Esophagus (tissue), 2 donors: Measurements from ENCODE around the gene NEXN. TPM values are rescaled to one million over a fixed set of nuclear protein-coding genes. Genes with fewer than 3 reads are reported as not detected.
A peak's percentile ranks its signal among the peaks of the same experiment; 100 is the strongest.

Experiments used
- H3K27ac ChIP-seq, 2 donors: one replicate each; pipeline ENCODE4 v1.5.1; 2013; ENCODE audit warnings: low read depth in 2 of 2, mild to moderate bottlenecking in 2 of 2, inconsistent platforms in 1 of 2, low read length in 1 of 2, moderate library complexity in 1 of 2
- H3K27me3 ChIP-seq, 2 donors: one replicate each; pipeline ENCODE4 v1.6.1; 2013; ENCODE audit warnings: low read length in 2 of 2, control low read depth in 1 of 2, mild to moderate bottlenecking in 1 of 2; ENCODE audit not compliant: insufficient read depth in 2 of 2, control insufficient read depth in 1 of 2
- H3K36me3 ChIP-seq, 2 donors: one replicate each; pipeline ENCODE4 v1.6.1; 2013; ENCODE audit warnings: low read length in 1 of 2; ENCODE audit not compliant: control insufficient read depth in 2 of 2, insufficient read depth in 2 of 2
- H3K4me1 ChIP-seq, 2 donors: one replicate each; pipeline ENCODE4 v1.6.1; 2013; ENCODE audit warnings: low read length in 1 of 2; ENCODE audit not compliant: control insufficient read depth in 2 of 2, insufficient read depth in 2 of 2
- H3K4me3 ChIP-seq, 2 donors: one replicate each; pipeline ENCODE4 v1.5.1; 2013; ENCODE audit warnings: low read length in 2 of 2, mild to moderate bottlenecking in 2 of 2, low read depth in 1 of 2, moderate library complexity in 1 of 2
- H3K9me3 ChIP-seq, 2 donors: one replicate each; pipeline ENCODE4 v1.6.1; 2013; ENCODE audit warnings: mild to moderate bottlenecking in 2 of 2, low read depth in 1 of 2, low read length in 1 of 2, moderate library complexity in 1 of 2; ENCODE audit not compliant: control insufficient read depth in 2 of 2, insufficient read depth in 1 of 2
- WGBS, 2 donors: extraction: QIAGEN DNeasy Blood & Tissue Kit; methylation state at CpG; one replicate each; pipeline ENCODE4 v1.1.7; 2013; 5-methylcytosine and 5-hydroxymethylcytosine counted together
- polyA plus RNA-seq, 2 donors: library from polyadenylated mRNA; stranded (reverse); fragments of 200-250 nt; gene quantifications; one replicate each; pipeline ENCODE4 v1.2.3, GENCODE V29; 2013
- donor health status: healthy with polysubstance abuse.
- donor health status: Bipolar disorder and iron deficiency.

The NEXN gene
- 10 to 100 TPM; 10.9 to 16.2 TPM for polyA plus RNA-seq

DNA sequence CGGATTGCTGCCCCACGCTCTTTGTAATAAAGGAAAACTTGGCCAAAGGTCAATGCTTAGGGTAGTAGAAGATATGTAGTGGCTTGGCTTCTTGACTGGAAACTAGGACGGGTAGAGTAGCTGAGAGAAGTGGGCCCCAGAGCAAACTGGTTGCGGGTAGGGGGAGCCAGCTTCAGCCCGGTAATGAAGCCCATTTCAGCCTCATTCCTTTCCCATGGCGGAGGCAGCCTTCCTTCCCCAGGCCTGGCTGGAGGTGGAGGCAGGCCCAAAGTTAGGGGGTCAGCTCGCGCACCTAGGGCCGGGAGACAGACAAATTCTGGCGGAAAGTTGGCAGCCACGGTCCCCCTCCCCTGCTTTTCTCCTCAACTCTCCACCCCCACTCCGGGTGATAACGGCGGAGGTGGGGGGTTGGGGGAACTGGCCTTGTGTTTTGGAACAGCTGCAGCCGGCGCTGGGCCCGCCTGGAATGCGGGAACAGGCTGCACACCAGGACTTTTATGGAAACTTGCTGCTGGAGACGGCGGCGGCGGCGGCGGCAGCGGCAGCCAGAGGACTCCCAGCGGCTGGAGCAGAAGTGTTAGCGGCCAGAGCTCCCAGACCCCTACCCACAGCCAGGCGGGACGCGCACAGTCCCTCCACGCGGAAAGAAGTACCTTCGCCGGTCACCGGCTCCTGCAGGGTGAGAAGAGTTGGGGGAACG lies at the start of gene NEXN:
NEXN (plus strand) TSS at position 544 of the 700 bp plus-strand sequence. CDS start 27,483 bp downstream, outside the sequence.
- H3K27me3 ChIP-seq = no peaks in the 10 kb centered on the region
- H3K4me1 ChIP-seq = no peaks in the 10 kb centered on the region
- H3K36me3 ChIP-seq = no peaks in the 10 kb centered on the region
- H3K4me3 ChIP-seq = peak within 1 kb of the TSS; percentile 61 to 67
- 9 to 11% methylated on average over 33 to 36 of the region's 36 CpGs for WGBS, 2 donors
- peak within 1 kb of the TSS; percentile 81 to 83 for H3K27ac ChIP-seq
- no peaks in the 10 kb centered on the region for H3K9me3 ChIP-seq

DNA sequence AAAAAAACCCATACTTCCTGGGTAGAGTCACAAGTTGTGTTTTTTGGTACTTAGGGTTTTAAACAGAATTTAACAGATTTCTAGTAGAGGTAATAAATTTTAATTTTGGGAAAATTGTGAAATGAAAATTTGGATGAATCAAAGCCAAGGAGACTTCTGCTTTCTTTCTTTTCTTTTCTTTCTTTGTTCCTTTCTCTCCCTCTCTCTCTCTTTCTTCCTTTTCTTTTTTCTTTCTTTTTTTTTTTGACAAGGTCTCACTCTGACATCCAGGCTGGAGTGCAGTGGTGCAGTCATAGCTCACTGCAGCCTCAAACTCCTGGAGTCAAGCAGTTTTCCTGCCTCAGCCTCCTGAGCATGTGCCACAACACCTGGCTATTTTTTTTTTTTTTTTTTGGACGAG lies 46.9 kb upstream of the NEXN start:
- Histone ChIP-seq H3K27me3 (no peaks in the 10 kb centered on the region), H3K4me1 (no peaks in the 10 kb centered on the region), H3K9me3 (no peaks in the 10 kb centered on the region), H3K4me3 (no peak overlapping the region), H3K27ac (no peak overlapping the region), H3K36me3 (no peaks in the 10 kb centered on the region)
- WGBS, 2 donors = 33 to 59% methylated on average over 1 of the region's 1 CpG

DNA sequence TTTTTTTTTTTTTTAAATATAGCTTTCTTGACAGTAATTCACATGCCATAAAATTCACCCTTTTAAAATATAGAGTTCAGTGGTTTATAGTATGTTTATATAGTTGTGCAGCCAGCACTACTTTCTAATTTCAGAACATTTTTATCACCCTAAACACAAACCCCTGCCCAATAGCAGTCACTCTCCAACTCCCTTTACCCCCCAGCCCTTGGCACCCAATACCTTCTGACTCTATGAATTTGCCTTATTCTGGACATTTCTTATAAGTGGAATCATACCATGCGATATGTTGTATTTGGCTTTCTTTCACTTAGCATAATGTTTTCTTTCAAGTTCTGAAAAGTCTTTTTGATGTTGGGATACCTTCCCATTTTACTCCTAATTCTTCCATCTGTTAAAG lies 42.5 kb upstream of the NEXN start:
- H3K27ac ChIP-seq = no peak overlapping the region
- no peaks in the 10 kb centered on the region for H3K36me3 ChIP-seq
- WGBS, 2 donors = 98 to 100% methylated on average over 1 of the region's 1 CpG
- no peak overlapping the region for H3K4me3 ChIP-seq
- no peaks in the 10 kb centered on the region for H3K27me3 ChIP-seq
- H3K9me3 ChIP-seq = no peaks in the 10 kb centered on the region
- no peaks in the 10 kb centered on the region for H3K4me1 ChIP-seq

DNA sequence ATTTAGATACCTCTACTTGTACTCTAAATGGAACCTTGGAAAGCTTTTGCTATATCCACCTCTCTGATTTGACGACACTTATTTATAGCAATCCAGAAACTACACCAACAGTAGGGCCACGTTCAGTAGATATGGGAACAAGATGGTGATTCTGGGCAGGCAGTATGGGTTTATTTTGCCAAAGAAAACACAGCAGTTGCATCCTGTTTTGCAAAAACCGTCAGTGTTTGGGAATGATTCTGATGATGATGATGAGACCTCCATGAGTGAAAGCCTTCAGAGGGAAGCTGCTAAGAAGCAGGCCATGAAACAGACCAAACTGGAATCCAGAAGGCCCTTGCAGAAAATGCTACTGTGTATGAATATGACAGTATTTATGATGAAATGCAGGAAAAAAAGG lies 41.5 kb upstream of the NEXN start:
- WGBS, 2 donors = 77 to 82% methylated on average over 3 of the region's 3 CpGs
- no peak overlapping the region for H3K4me3 ChIP-seq
- no peaks in the 10 kb centered on the region for H3K4me1 ChIP-seq
- H3K27me3 ChIP-seq = no peaks in the 10 kb centered on the region
- no peaks in the 10 kb centered on the region for H3K36me3 ChIP-seq
- no peaks in the 10 kb centered on the region for H3K9me3 ChIP-seq
- no peak overlapping the region for H3K27ac ChIP-seq

- Histone ChIP-seq H3K36me3 (no peaks in the 10 kb centered on the region), H3K27me3 (no peaks in the 10 kb centered on the region), H3K27ac (no peak overlapping the region), H3K4me1 (no peaks in the 10 kb centered on the region), H3K9me3 (no peaks in the 10 kb centered on the region), H3K4me3 (no peak overlapping the region)
- 80 to 82% methylated on average over 9 of the region's 9 CpGs for WGBS, 2 donors
Observed at GRCh38 chr1:77847621-77848080, 40.8 kb upstream of the NEXN start.

DNA sequence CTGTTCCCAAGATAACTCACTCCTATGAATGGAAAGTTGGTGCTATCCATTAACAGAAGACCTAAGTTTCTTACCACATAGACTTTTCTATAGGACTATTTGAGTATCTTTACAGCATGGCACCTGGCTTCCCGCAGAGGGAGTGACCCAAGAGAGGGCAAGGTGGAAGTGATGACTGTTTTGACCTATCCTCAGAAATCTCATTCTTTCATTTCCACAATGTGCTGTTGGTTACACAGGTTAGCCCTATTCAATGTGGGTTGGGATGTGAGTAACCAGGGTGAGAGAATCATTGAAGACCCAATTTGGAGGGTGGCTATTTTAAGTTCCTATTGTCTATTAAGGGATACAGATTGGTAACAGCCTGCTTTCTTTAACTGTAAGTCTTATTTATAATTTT lies 38.3 kb upstream of the NEXN start:
- Histone ChIP-seq H3K4me3 (no peak overlapping the region), H3K27me3 (no peaks in the 10 kb centered on the region), H3K9me3 (no peaks in the 10 kb centered on the region), H3K27ac (no peak overlapping the region), H3K36me3 (no peaks in the 10 kb centered on the region), H3K4me1 (no peaks in the 10 kb centered on the region)
- 95 to 100% methylated on average over 1 of the region's 1 CpG for WGBS, 2 donors

DNA sequence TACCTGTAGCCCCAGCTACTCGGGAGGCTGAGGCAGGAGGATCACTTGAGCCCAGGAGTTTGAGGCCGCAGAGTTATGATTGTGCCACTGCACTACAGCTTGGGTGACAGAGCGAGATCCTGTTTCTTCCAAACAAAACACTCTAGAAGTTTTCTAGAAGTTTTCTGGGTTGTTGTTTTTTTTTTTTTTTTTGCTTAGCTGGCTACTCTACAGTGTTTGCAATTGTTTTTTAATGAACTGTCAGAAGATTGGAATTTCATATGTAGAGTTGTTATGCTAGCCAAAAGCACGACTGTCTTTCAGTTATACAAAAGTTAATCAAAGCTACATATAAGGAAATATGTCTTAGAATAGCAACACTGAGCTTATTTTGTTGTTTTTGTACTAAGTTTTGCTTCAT lies 30.9 kb upstream of the NEXN start:
- H3K27me3 ChIP-seq = no peaks in the 10 kb centered on the region
- H3K4me3 ChIP-seq = no peak overlapping the region
- no peaks in the 10 kb centered on the region for H3K36me3 ChIP-seq
- no peaks in the 10 kb centered on the region for H3K9me3 ChIP-seq
- H3K4me1 ChIP-seq = no peaks in the 10 kb centered on the region
- WGBS, 2 donors = 77 to 85% methylated on average over 4 of the region's 4 CpGs
- no peak overlapping the region for H3K27ac ChIP-seq

DNA sequence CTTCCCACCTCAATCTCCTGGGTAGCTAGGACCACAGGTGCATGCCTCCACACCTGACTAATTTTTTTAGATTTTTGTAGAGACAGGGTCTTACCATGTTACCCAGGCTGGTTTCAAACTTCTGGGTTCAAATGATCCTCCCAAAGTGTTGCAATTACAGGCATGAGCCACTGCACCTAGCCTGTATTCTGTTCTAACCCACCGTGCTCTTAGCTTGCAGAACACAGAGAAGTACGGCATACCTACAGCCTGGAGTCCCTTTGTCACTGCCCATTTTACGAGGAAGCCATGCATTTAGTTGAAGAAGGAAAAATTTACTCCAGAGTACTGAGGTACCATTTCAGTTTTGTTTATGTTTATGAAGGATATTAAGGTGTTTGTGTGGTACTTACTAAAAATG lies 29.7 kb upstream of the NEXN start:
- no peaks in the 10 kb centered on the region for H3K36me3 ChIP-seq
- WGBS, 2 donors = 91 to 94% methylated on average over 3 of the region's 3 CpGs

DNA sequence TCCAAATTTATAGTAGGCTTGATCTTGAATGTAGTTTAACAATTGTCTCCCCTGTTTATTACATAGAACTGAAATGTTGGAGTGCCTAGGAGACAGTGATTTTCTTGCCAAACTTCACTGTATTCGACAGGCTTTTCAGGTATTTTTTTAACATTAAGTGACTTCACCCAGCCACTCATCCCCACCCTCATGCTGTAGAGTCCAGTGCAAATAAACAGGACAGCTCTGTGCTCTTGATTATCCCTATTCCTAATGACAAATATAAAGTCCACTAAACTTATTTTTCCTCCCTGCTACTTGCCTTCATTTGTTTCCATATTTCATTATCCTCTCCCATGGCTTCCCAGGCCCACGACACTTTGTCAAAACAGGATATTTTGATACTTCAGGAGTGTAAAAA lies 29.2 kb upstream of the NEXN start:
- Histone ChIP-seq H3K4me3 (no peak overlapping the region), H3K27ac (no peak overlapping the region), H3K9me3 (no peaks in the 10 kb centered on the region), H3K4me1 (no peaks in the 10 kb centered on the region), H3K27me3 (no peaks in the 10 kb centered on the region), H3K36me3 (no peaks in the 10 kb centered on the region)
- 76 to 83% methylated on average over 2 of the region's 2 CpGs for whole genome bisulfite sequencing, 2 donors

More for the DNA sequence above, 29.7 kb upstream of the NEXN start:
- Histone ChIP-seq H3K27me3 (no peaks in the 10 kb centered on the region), H3K4me3 (no peak overlapping the region), H3K4me1 (no peaks in the 10 kb centered on the region), H3K9me3 (no peaks in the 10 kb centered on the region), H3K27ac (no peak overlapping the region)

- 73 to 79% methylated on average over 4 of the region's 4 CpGs for WGBS, 2 donors
- Histone ChIP-seq H3K27me3 (no peaks in the 10 kb centered on the region), H3K9me3 (no peaks in the 10 kb centered on the region), H3K4me3 (no peak overlapping the region), H3K4me1 (no peaks in the 10 kb centered on the region), H3K36me3 (peaks cover 2 to 4% of the 10 kb centered on the region in 2 donors), H3K27ac (no peak overlapping the region)
Observed at GRCh38 chr1:77866296-77866695, 22.1 kb upstream of the NEXN start.
